Measurements from ENCODE around the gene VSTM2L.
A peak's percentile ranks its signal among the peaks of the same experiment; 100 is the strongest.

The VSTM2L gene

GRCh38 chr20:37971561-37972127, 68.7 kb downstream of the VSTM2L start:
- peaks cover 27% of the 10 kb centered on the region for H3K36me3 Mint-ChIP-seq
- no peaks in the 10 kb centered on the region for H3K27me3 Mint-ChIP-seq
- peaks cover 4% of the 10 kb centered on the region for H3K4me1 Mint-ChIP-seq
- H3K4me3 Mint-ChIP-seq, result no peak overlapping the region
- no peak overlapping the region for H3K27ac Mint-ChIP-seq
- peaks cover 21% of the 10 kb centered on the region for H3K9me3 Mint-ChIP-seq

- no peaks in the 10 kb centered on the region for H3K27me3 Mint-ChIP-seq
- H3K9me3 Mint-ChIP-seq, result peaks cover 16% of the 10 kb centered on the region
- H3K4me1 Mint-ChIP-seq, result peaks cover 8% of the 10 kb centered on the region
- H3K36me3 Mint-ChIP-seq, result peaks cover 26% of the 10 kb centered on the region
- no peak overlapping the region for H3K27ac Mint-ChIP-seq
- H3K4me3 Mint-ChIP-seq, result no peak overlapping the region
Observed at GRCh38 chr20:37972256-37973058, 69.5 kb downstream of the VSTM2L start.

GRCh38 chr20:37973059-37973910, 70.4 kb downstream of the VSTM2L start:
- Mint-ChIP-seq H3K27ac (no peak overlapping the region), H3K27me3 (no peaks in the 10 kb centered on the region), H3K4me3 (no peak overlapping the region), H3K9me3 (peaks cover 12% of the 10 kb centered on the region), H3K36me3 (peaks cover 21% of the 10 kb centered on the region), H3K4me1 (peaks cover 15% of the 10 kb centered on the region)

- Mint-ChIP-seq H3K36me3 (peaks cover 17% of the 10 kb centered on the region), H3K4me3 (no peak overlapping the region), H3K4me1 (peaks cover 15% of the 10 kb centered on the region), H3K27me3 (no peaks in the 10 kb centered on the region), H3K9me3 (peaks cover 10% of the 10 kb centered on the region), H3K27ac (no peak overlapping the region)
Observed at GRCh38 chr20:37976887-37977286, 74.0 kb downstream of the VSTM2L start.

GRCh38 chr20:37977338-37977737, 74.4 kb downstream of the VSTM2L start:
- peaks cover 10% of the 10 kb centered on the region for H3K9me3 Mint-ChIP-seq
- peak overlapping the region; percentile 2 for H3K4me3 Mint-ChIP-seq
- peaks cover 17% of the 10 kb centered on the region for H3K36me3 Mint-ChIP-seq
- no peak overlapping the region for H3K27ac Mint-ChIP-seq
- H3K27me3 Mint-ChIP-seq, result no peaks in the 10 kb centered on the region
- peaks cover 15% of the 10 kb centered on the region for H3K4me1 Mint-ChIP-seq

- Mint-ChIP-seq H3K27me3 (no peaks in the 10 kb centered on the region), H3K27ac (no peak overlapping the region), H3K9me3 (peaks cover 7% of the 10 kb centered on the region), H3K4me3 (peak overlapping the region; percentile 2), H3K4me1 (peaks cover 15% of the 10 kb centered on the region), H3K36me3 (peaks cover 18% of the 10 kb centered on the region)
Observed at GRCh38 chr20:37977786-37978185, 74.9 kb downstream of the VSTM2L start.

GRCh38 chr20:37979021-37979985, 76.4 kb downstream of the VSTM2L start:
- Mint-ChIP-seq H3K4me3 (no peak overlapping the region), H3K4me1 (peaks cover 15% of the 10 kb centered on the region), H3K36me3 (peaks cover 19% of the 10 kb centered on the region), H3K9me3 (no peaks in the 10 kb centered on the region), H3K27ac (no peak overlapping the region), H3K27me3 (no peaks in the 10 kb centered on the region)

- no peak overlapping the region for H3K27ac Mint-ChIP-seq
- peaks cover 22% of the 10 kb centered on the region for H3K36me3 Mint-ChIP-seq
- H3K27me3 Mint-ChIP-seq, result no peaks in the 10 kb centered on the region
- H3K9me3 Mint-ChIP-seq, result no peaks in the 10 kb centered on the region
- no peak overlapping the region for H3K4me3 Mint-ChIP-seq
- H3K4me1 Mint-ChIP-seq, result peaks cover 15% of the 10 kb centered on the region
Observed at GRCh38 chr20:37980383-37980782, 77.5 kb downstream of the VSTM2L start.

GRCh38 chr20:37980876-37981275, 77.9 kb downstream of the VSTM2L start:
- H3K27ac Mint-ChIP-seq, result no peak overlapping the region
- H3K9me3 Mint-ChIP-seq, result no peaks in the 10 kb centered on the region
- no peak overlapping the region for H3K4me3 Mint-ChIP-seq
- peaks cover 15% of the 10 kb centered on the region for H3K4me1 Mint-ChIP-seq
- peaks cover 22% of the 10 kb centered on the region for H3K36me3 Mint-ChIP-seq
- no peaks in the 10 kb centered on the region for H3K27me3 Mint-ChIP-seq

GRCh38 chr20:37981568-37981967, 78.6 kb downstream of the VSTM2L start:
- Mint-ChIP-seq H3K27me3 (no peaks in the 10 kb centered on the region), H3K36me3 (peaks cover 20% of the 10 kb centered on the region), H3K4me1 (peaks cover 12% of the 10 kb centered on the region), H3K27ac (no peak overlapping the region), H3K9me3 (no peaks in the 10 kb centered on the region), H3K4me3 (no peak overlapping the region)

GRCh38 chr20:37983286-37983685, 80.4 kb downstream of the VSTM2L start:
- H3K36me3 Mint-ChIP-seq, result peaks cover 25% of the 10 kb centered on the region
- H3K4me3 Mint-ChIP-seq, result no peak overlapping the region

GRCh38 chr20:37984018-37984785, 81.3 kb downstream of the VSTM2L start:
- H3K9me3 Mint-ChIP-seq, result no peaks in the 10 kb centered on the region
- H3K36me3 Mint-ChIP-seq, result peaks cover 29% of the 10 kb centered on the region
- no peak overlapping the region for H3K4me3 Mint-ChIP-seq
- no peak overlapping the region for H3K27ac Mint-ChIP-seq
- H3K4me1 Mint-ChIP-seq, result no peaks in the 10 kb centered on the region
- no peaks in the 10 kb centered on the region for H3K27me3 Mint-ChIP-seq

More at GRCh38 chr20:37983286-37983685, 80.4 kb downstream of the VSTM2L start:
- H3K27me3 Mint-ChIP-seq, result no peaks in the 10 kb centered on the region
- H3K27ac Mint-ChIP-seq, result no peak overlapping the region
- no peaks in the 10 kb centered on the region for H3K4me1 Mint-ChIP-seq
- no peaks in the 10 kb centered on the region for H3K9me3 Mint-ChIP-seq

GRCh38 chr20:37986044-37986858, 83.3 kb downstream of the VSTM2L start:
- Mint-ChIP-seq H3K9me3 (no peaks in the 10 kb centered on the region), H3K4me1 (peaks cover 10% of the 10 kb centered on the region), H3K27me3 (no peaks in the 10 kb centered on the region), H3K4me3 (no peak overlapping the region), H3K27ac (no peak overlapping the region), H3K36me3 (peaks cover 29% of the 10 kb centered on the region)

All from activated naive CD4-positive, alpha-beta T cell treated with anti-CD3 and anti-CD28 coated beads, Interleukin-2, amount 50 U/mL, for 24 hours (primary cell).